Astrocyte (in vitro differentiated cells and primary cell): Measurements from ENCODE around the gene KCNMA1.

Experiments used
- CTCF ChIP-seq: IDR thresholded peaks from 2 replicates; pipeline ENCODE4 v1.5.1; 2011; ENCODE audit warnings: low read depth, mild to moderate bottlenecking, inconsistent platforms, low read length, moderate library complexity; ENCODE audit not compliant: insufficient read depth
- EZH2 ChIP-seq: IDR thresholded peaks from 2 replicates; pipeline ENCODE4 v1.6.1; 2012; ENCODE audit warnings: mild to moderate bottlenecking, low read length, inconsistent platforms; ENCODE audit not compliant: insufficient read depth

GRCh38 chr10:77560052-77560451 lies 77.6 kb downstream of the KCNMA1 start:
- TF ChIP-seq CTCF (no peak), EZH2 (no peak)
